HCT116 (cell line): ENCODE data around the gene RABL6. TPM values are rescaled to one million over a fixed set of nuclear protein-coding genes. Genes with fewer than 3 reads are reported as not detected.
A peak's percentile ranks its signal among the peaks of the same experiment; 100 is the strongest.

Experiments
- ATAC-seq: fragments of 200-7000 bp; cut with Tn5 transposase; 2 replicates; pipeline ENCODE4 v1.9.1; 2020; ENCODE audit warnings: mild to moderate bottlenecking, moderate library complexity
- BruUV-seq: library from RNA; stranded (reverse); fragments of 400-500 nt; replicated peaks from 2 replicates; lab custom pipeline; 2021; lab: Mats Ljungman, UMichigan
- CTCF ChIA-PET: fragments of 300-600 bp; sonication (Branson Sonifier 250); formaldehyde crosslinking; loops from one replicate; lab custom pipeline; 2021; ENCODE audit warnings: antibody characterized with exemption; lab: Charles Lee
- POLR2A ChIA-PET: fragments of 300-600, 350-600 bp; sonication (Branson Sonifier 250); formaldehyde crosslinking; loops from one replicate; lab custom pipeline; 2021; ENCODE audit warnings: antibody characterized with exemption; lab: Charles Lee
- RAD21 ChIA-PET, 2 experiments: fragments of 300-600 bp; sonication (Branson Sonifier 250); formaldehyde crosslinking; loops; one replicate each; lab custom pipeline; 2023; ENCODE audit warnings: low total read pairs in 2 of 2; ENCODE audit not compliant: uncharacterized antibody in 2 of 2, unreplicated experiment in 2 of 2, low non-redundant PET in 1 of 2; lab: Charles Lee
- DNase-seq: peaks from one replicate; pipeline ENCODE4 v3.0.0-alpha.2; 2010; ENCODE audit warnings: low read depth, low spot score
- H2AFZ ChIP-seq: fragments of 200-600 bp; shearing (Covaris generic), sonication (generic); 2 replicates; pipeline ENCODE4 v1.6.1; 2017; ENCODE audit warnings: low read depth, mixed run types, mixed read lengths, antibody characterized with exemption, low read length; ENCODE audit not compliant: poor library complexity, severe bottlenecking
- H3K27ac ChIP-seq: 2 replicates; pipeline ENCODE4 v1.5.1; 2012; ENCODE audit warnings: low read depth, low read length
- H3K27me3 ChIP-seq: fragments of 200-600 bp; sonication (generic); 2 replicates; pipeline ENCODE4 v1.6.1; 2016; ENCODE audit warnings: mixed run types, low read length, mixed read lengths; ENCODE audit not compliant: insufficient read depth
- H3K36me3 ChIP-seq, 2 experiments: fragments of 200-500 bp in 1 of 2; fragments of 200-600 bp in 1 of 2; sonication (Bioruptor generic) in 1 of 2; sonication (generic) in 1 of 2; 2 replicates each; pipeline versions ENCODE4 v1.5.1 to v1.6.1; 2014 to 2016; ENCODE audit warnings: low read length in 2 of 2, inconsistent platforms in 1 of 2, mixed read lengths in 1 of 2, mixed run types in 1 of 2; ENCODE audit not compliant: insufficient read depth in 2 of 2, control insufficient read depth in 1 of 2
- H3K4me1 ChIP-seq, 2 experiments: fragments of 200-600 bp in 1 of 2; sonication (generic) in 1 of 2; 2 replicates each; pipeline versions ENCODE4 v1.5.1 to v1.6.1; 2012 to 2017; ENCODE audit warnings: low read length in 2 of 2, inconsistent platforms in 1 of 2, mild to moderate bottlenecking in 1 of 2, mixed read lengths in 1 of 2, mixed run types in 1 of 2, moderate library complexity in 1 of 2; ENCODE audit not compliant: insufficient read depth in 2 of 2, control insufficient read depth in 1 of 2
- H3K4me2 ChIP-seq: fragments of 200-600 bp; sonication (generic); 2 replicates; pipeline ENCODE4 v1.6.1; 2017; ENCODE audit warnings: mixed run types, low read length, mixed read lengths
- H3K4me3 ChIP-seq, 2 experiments: fragments of 200-600 bp in 1 of 2; sonication (generic) in 1 of 2; replicated peaks in 1 of 2; 2 replicates each; pipeline ENCODE4 v1.5.1; 2011 to 2016; ENCODE audit warnings: low read length in 2 of 2, control low read depth in 1 of 2, low read depth in 1 of 2, mild to moderate bottlenecking in 1 of 2, mixed read lengths in 1 of 2, mixed run types in 1 of 2
- H3K79me2 ChIP-seq: fragments of 200-600 bp; sonication (generic); 2 replicates; pipeline ENCODE4 v1.6.1; 2017; ENCODE audit warnings: mild to moderate bottlenecking, mixed run types, low read length, moderate library complexity, mixed read lengths; ENCODE audit not compliant: insufficient read depth
- H3K9ac ChIP-seq: fragments of 200-600 bp; sonication (generic); 2 replicates; pipeline ENCODE4 v1.6.1; 2016; ENCODE audit warnings: low read length, mixed read lengths
- H3K9me2 ChIP-seq: fragments of 200-600 bp; sonication (generic), shearing (Covaris generic); 2 replicates; pipeline ENCODE4 v1.6.1; 2017; ENCODE audit warnings: mixed run types, mild to moderate bottlenecking, moderate library complexity; ENCODE audit not compliant: insufficient read depth
- H3K9me3 ChIP-seq, 2 experiments: fragments of 200-500 bp in 1 of 2; fragments of 200-600 bp in 1 of 2; sonication (Bioruptor generic) in 1 of 2; sonication (generic) in 1 of 2; 2 replicates each; pipeline ENCODE4 v1.6.1; 2014 to 2017; ENCODE audit warnings: low read length in 2 of 2, mixed read lengths in 2 of 2, inconsistent platforms in 1 of 2, low read depth in 1 of 2, mild to moderate bottlenecking in 1 of 2, mixed run types in 1 of 2, moderate library complexity in 1 of 2; ENCODE audit not compliant: control insufficient read depth in 1 of 2, insufficient read depth in 1 of 2
- H4K20me1 ChIP-seq: fragments of 200-600 bp; sonication (generic), shearing (Covaris generic); 2 replicates; pipeline ENCODE4 v1.6.1; 2017; ENCODE audit warnings: mixed run types, mild to moderate bottlenecking, moderate library complexity; ENCODE audit not compliant: insufficient read depth
- CBX3 ChIP-seq: IDR thresholded peaks from 2 replicates; pipeline ENCODE4 v1.6.1; 2012; ENCODE audit warnings: low read depth
- EGR1 ChIP-seq: IDR thresholded peaks from 2 replicates; pipeline ENCODE4 v1.6.1; 2012; ENCODE audit warnings: low read depth
- ELF1 ChIP-seq: IDR thresholded peaks from 2 replicates; pipeline ENCODE4 v1.6.1; 2012; ENCODE audit warnings: low read depth, borderline replicate concordance
- POLR2A ChIP-seq: IDR thresholded peaks from 2 replicates; pipeline ENCODE4 v1.7.0; 2011; ENCODE audit warnings: borderline replicate concordance; ENCODE audit not compliant: insufficient read depth, insufficient read length; ENCODE audit errors: extremely low read depth
- POLR2AphosphoS5 ChIP-seq: IDR thresholded peaks from 2 replicates; pipeline ENCODE4 v1.6.1; 2011; ENCODE audit warnings: mild to moderate bottlenecking, low read depth, low read length, moderate library complexity
- ZNF274 ChIP-seq: fragments of 200-500 bp; sonication (Bioruptor generic); IDR thresholded peaks from 2 replicates; pipeline ENCODE4 v1.6.1; 2014; ENCODE audit warnings: mild to moderate bottlenecking, low read depth, low read length, inconsistent platforms
- intact Hi-C: fragments of 100-400 bp; cut with micrococcal nuclease; formaldehyde crosslinking; loops from 2 replicates; pipeline ENCODE4 v1.10.0; 2022
- total RNA-seq: library from RNA; stranded (reverse); gene quantifications from one replicate; pipeline ENCODE4 v1.2.1, GENCODE V29; 2021; ENCODE audit not compliant: unreplicated experiment

The RABL6 gene
- total RNA-seq, 1 experiment from 2014 or later, result 98.6 TPM

DNA sequence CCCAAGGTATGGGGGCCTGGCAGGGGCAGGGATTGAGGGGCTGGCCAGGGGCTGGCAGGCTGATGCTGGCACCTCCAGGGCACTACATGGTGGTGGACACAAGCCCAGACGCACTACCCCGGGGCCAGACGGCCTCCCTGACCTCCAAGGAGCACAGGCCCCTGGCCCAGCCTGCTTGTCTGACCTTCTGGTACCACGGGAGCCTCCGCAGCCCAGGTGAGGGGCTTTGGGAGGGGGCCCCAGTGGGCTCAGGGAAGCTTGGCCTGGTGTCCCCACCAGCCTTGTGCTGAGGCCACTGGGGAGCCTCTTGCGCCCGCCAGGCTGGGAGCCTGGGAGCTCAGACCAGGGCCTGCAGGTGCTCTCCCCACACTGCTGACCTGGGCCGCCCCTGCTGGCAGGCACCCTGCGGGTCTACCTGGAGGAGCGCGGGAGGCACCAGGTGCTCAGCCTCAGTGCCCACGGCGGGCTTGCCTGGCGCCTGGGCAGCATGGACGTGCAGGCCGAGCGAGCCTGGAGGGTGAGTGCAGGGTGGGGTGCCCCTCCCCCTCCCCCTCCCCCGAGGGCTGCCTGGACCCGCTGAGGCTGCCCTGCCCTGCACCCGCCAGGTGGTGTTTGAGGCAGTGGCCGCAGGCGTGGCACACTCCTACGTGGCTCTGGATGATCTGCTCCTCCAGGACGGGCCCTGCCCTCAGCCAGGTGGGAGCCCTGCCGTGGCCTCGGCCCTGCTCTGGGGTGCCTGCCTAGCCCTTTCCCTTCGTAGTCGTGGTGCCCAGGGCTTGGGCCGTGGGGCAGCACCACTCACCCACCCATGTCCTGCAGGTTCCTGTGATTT is 50.0 kb downstream of the RABL6 start:
- H3K36me3 ChIP-seq, result peaks cover 10 to 13% of the 10 kb centered on the region in 2 experiments; a peak in 3 of 4 replicates
- no peak overlapping the region for H3K9ac ChIP-seq
- H3K27ac ChIP-seq, result no peak overlapping the region; the same call in 1 of the 2 replicates
- no peaks in the 10 kb centered on the region for H3K9me3 ChIP-seq
- ATAC-seq (no peak), DNase-seq (no peak)
- no TSS peak for BruUV-seq
- CTCF ChIA-PET, result no interaction called here
- no peaks in the 10 kb centered on the region for H4K20me1 ChIP-seq
- H3K4me1 ChIP-seq, result peaks cover 2 to 12% of the 10 kb centered on the region in 2 experiments; a peak in 2 of 4 replicates
- no peak overlapping the region for H3K4me3 ChIP-seq
- no peak overlapping the region for H2AFZ ChIP-seq
- no peaks in the 10 kb centered on the region for H3K27me3 ChIP-seq
- intact Hi-C loops, result no loop called here
- no peaks in the 10 kb centered on the region for H3K9me2 ChIP-seq
- POLR2A ChIA-PET, result no interaction called here
- RAD21 ChIA-PET, result no interaction called here
- H3K4me2 ChIP-seq, result no peak overlapping the region
- H3K79me2 ChIP-seq, result no peaks in the 10 kb centered on the region; the same call in 1 of the 2 replicates
- no peak for TF ChIP-seq POLR2A
- TF ChIP-seq POLR2AphosphoS5, result peak; percentile 42
- TF ChIP-seq ZNF274, result no peak

DNA sequence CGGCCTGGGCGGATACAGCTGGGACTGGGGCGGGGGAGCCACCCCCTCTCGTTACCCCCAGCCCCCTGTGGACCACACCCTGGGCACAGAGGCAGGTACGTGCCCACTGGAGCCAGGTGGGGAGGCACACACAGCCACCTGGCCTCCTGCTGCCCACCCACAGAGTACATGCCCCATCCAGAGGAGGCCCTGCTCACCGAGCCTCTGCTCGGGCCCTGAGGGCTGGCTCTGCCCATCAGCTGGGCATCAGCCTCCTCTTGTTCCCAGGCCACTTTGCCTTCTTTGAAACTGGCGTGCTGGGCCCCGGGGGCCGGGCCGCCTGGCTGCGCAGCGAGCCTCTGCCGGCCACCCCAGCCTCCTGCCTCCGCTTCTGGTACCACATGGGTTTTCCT is 50.7 kb downstream of the RABL6 start:
- peaks cover 4% of the 10 kb centered on the region; the same call in 1 of the 2 replicates for H3K79me2 ChIP-seq
- no peak overlapping the region for H2AFZ ChIP-seq
- DNase-seq, result no peak
- no peak overlapping the region for H3K4me2 ChIP-seq
- no TSS peak for BruUV-seq
- ChIA-PET POLR2A (no interaction called here), RAD21 (no interaction called here), CTCF (no interaction called here)
- ATAC-seq, result no peak
- H3K36me3 ChIP-seq, result peaks cover 16% of the 10 kb centered on the region in 2 experiments; a peak in 3 of 4 replicates
- H3K27me3 ChIP-seq, result no peaks in the 10 kb centered on the region
- H4K20me1 ChIP-seq, result no peaks in the 10 kb centered on the region
- no peak overlapping the region for H3K9ac ChIP-seq
- no peak overlapping the region for H3K4me3 ChIP-seq
- peak overlapping the region; percentile 44; the same call in 1 of the 2 replicates for H3K27ac ChIP-seq
- intact Hi-C loops, result no loop called here
- H3K4me1 ChIP-seq, result peaks cover 2 to 12% of the 10 kb centered on the region in 2 experiments; a peak in 2 of 4 replicates
- H3K9me2 ChIP-seq, result no peaks in the 10 kb centered on the region
- H3K9me3 ChIP-seq, result no peaks in the 10 kb centered on the region
- TF ChIP-seq CBX3 (no peak), ELF1 (no peak), EGR1 (no peak)
